ENCODE results near the gene RBM14. TPM values are rescaled to one million over a fixed set of nuclear protein-coding genes. Genes with fewer than 3 reads are reported as not detected.

The RBM14 gene
- total RNA-seq, 4 donors from 2014 or later, result 13.8 to 70.1 (median 47.0) TPM

- intact Hi-C loops (cut with DNase I; ENCODE audit: low total_unique reads) (no loop called here), in situ Hi-C loops (cut with MboI; ENCODE audit: low pct_ligation_motif_present in 1 of 4, low pct_unique_long_range_greater_than_20kb in 1 of 4, low sequenced_read_pairs in 3 of 4) (loop anchor here in 1 of 4 donors (10.0 kb wide), 1 partner anchor 85 kb away; the partner anchor contains the start of gene RBM4B)
- WGBS, 2 donors (ENCODE audit: low coverage in 1 of 2), result 95 to 100% methylated on average over 1 to 7 of the region's 7 CpGs
- DNase-seq, result no peak
- Histone ChIP-seq H3K4me3 (no peak overlapping the region), H3K9me3 (no peaks in the 10 kb centered on the region), H3K36me3 (no peaks in the 10 kb centered on the region), H3K27me3 (no peaks in the 10 kb centered on the region), H3K4me1 (peaks cover 19 to 27% (median 23%) of the 10 kb centered on the region in 4 donors), H3K27ac (no peak overlapping the region)
- TF ChIP-seq POLR2A (IDR thresholded peaks at IDR 0.05), result no peak
- no peak for TF ChIP-seq POLR2AphosphoS5 (IDR thresholded peaks at IDR 0.05)
- TF ChIP-seq CTCF (IDR thresholded peaks at IDR 0.05), result no peak
- no peak for TF ChIP-seq EP300 (IDR thresholded peaks at IDR 0.05; ENCODE audit: low read depth)
These were observed 26.3 kb upstream of the RBM14 start for GRCh38 chr11:66589996-66590675.

- H3K36me3 ChIP-seq, result no peaks in the 10 kb centered on the region
- H3K27ac ChIP-seq, result no peak overlapping the region
- WGBS, 2 donors (ENCODE audit: low coverage in 1 of 2), result 62% methylated on average over 2 of the region's 2 CpGs; no CpG with 5 or more reads in 1 of the 2 donors
- no peak overlapping the region for H3K4me3 ChIP-seq
- no peaks in the 10 kb centered on the region for H3K27me3 ChIP-seq
- H3K9me3 ChIP-seq, result no peaks in the 10 kb centered on the region
- intact Hi-C loops (cut with DNase I; ENCODE audit: low total_unique reads) (no loop called here), in situ Hi-C loops (cut with MboI; ENCODE audit: low pct_ligation_motif_present in 1 of 4, low pct_unique_long_range_greater_than_20kb in 1 of 4, low sequenced_read_pairs in 3 of 4) (no loop called here)
- TF ChIP-seq CTCF (IDR thresholded peaks at IDR 0.05) (no peak), POLR2A (IDR thresholded peaks at IDR 0.05) (no peak), POLR2AphosphoS5 (IDR thresholded peaks at IDR 0.05) (no peak), EP300 (IDR thresholded peaks at IDR 0.05; ENCODE audit: low read depth) (no peak)
- no peak for DNase-seq
- H3K4me1 ChIP-seq, result peaks cover 27 to 38% (median 29%) of the 10 kb centered on the region in 4 donors
These were observed 25.3 kb upstream of the RBM14 start for GRCh38 chr11:66591175-66591574.

GRCh38 chr11:66592457-66593302 lies 23.8 kb upstream of the RBM14 start, which contains the start of the genes CCDC87 and CCS:
TSS of gene CCDC87 (minus strand) at chr11:66593063. CDS start at chr11:66593015, 48 bp downstream.
TSS of gene CCS (plus strand) at chr11:66593185. CDS start at chr11:66593262, 77 bp downstream.
- Histone ChIP-seq H3K4me3 (peak within 1 kb of the TSS; percentile 48 to 75 (median 62)), H3K9me3 (no peaks in the 10 kb centered on the region), H3K36me3 (no peaks in the 10 kb centered on the region), H3K27ac (peak within 1 kb of the TSS; percentile 82 to 89 (median 88)), H3K27me3 (no peaks in the 10 kb centered on the region), H3K4me1 (peaks cover 27 to 38% (median 29%) of the 10 kb centered on the region in 4 donors)
- intact Hi-C loops (cut with DNase I; ENCODE audit: low total_unique reads) (no loop called here), in situ Hi-C loops (cut with MboI; ENCODE audit: low pct_ligation_motif_present in 1 of 4, low pct_unique_long_range_greater_than_20kb in 1 of 4, low sequenced_read_pairs in 3 of 4) (no loop called here)
- DNase-seq, result peak; percentile 99
- TF ChIP-seq EP300 (IDR thresholded peaks at IDR 0.05; ENCODE audit: low read depth) (no peak), POLR2A (IDR thresholded peaks at IDR 0.05) (peak; percentile 90), CTCF (IDR thresholded peaks at IDR 0.05) (peak; percentile 59 to 96 (median 69)), POLR2AphosphoS5 (IDR thresholded peaks at IDR 0.05) (peak; percentile 96 to 98 (median 97))
- WGBS, 2 donors (ENCODE audit: low coverage in 1 of 2), result 15% methylated on average over 68 of the region's 68 CpGs; no CpG with 5 or more reads in 1 of the 2 donors

GRCh38 chr11:66593303-66593635 lies 23.2 kb upstream of the RBM14 start:
- in situ Hi-C loops (cut with MboI; ENCODE audit: low pct_ligation_motif_present in 1 of 4, low pct_unique_long_range_greater_than_20kb in 1 of 4, low sequenced_read_pairs in 3 of 4) (no loop called here), intact Hi-C loops (cut with DNase I; ENCODE audit: low total_unique reads) (no loop called here)
- TF ChIP-seq CTCF (IDR thresholded peaks at IDR 0.05) (no peak), EP300 (IDR thresholded peaks at IDR 0.05; ENCODE audit: low read depth) (no peak), POLR2A (IDR thresholded peaks at IDR 0.05) (peak; percentile 2)
- peak overlapping the region; percentile 48 to 75 (median 62) for H3K4me3 ChIP-seq
- H3K27ac ChIP-seq, result peak overlapping the region; percentile 82 to 89 (median 88)
- H3K9me3 ChIP-seq, result no peaks in the 10 kb centered on the region
- H3K27me3 ChIP-seq, result no peaks in the 10 kb centered on the region
- WGBS, 2 donors (ENCODE audit: low coverage in 1 of 2), result 11% methylated on average over 12 of the region's 12 CpGs; no CpG with 5 or more reads in 1 of the 2 donors
- DNase-seq, result peak; percentile 12
- H3K36me3 ChIP-seq, result no peaks in the 10 kb centered on the region
- H3K4me1 ChIP-seq, result peaks cover 27 to 38% (median 29%) of the 10 kb centered on the region in 4 donors

All from transverse colon (tissue), 4 donors.